ENCODE data around the gene AMOTL1.

DNA sequence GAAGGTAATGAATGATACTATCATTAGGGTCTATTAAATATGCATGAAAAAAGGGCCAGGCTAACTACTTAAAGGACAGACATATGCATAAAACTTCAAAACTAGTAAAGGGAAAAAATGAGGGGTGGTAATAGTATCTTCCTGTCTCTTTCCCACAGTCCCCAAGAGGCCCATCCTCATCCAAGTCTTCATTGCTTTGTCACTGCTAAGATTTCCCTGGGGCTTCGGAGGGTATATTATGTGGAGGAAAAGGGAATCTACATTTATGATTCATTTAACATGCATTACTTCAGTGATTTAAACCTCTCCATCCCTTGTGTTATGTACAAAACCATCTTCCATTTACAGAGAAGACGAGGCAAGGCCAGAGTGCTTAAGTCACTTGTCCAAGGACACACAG is 139.1 kb downstream of the AMOTL1 start:
- TF ChIP-seq EZH2 (IDR thresholded peaks at IDR 0.05; ENCODE audit: borderline replicate concordance, insufficient read depth, low read length, poor library complexity, severe bottlenecking) (no peak), EP300 (conservative IDR thresholded peaks at IDR 0.05; ENCODE audit: poor library complexity, severe bottlenecking) (no peak)
- TF ChIP-seq, protein P1, sequence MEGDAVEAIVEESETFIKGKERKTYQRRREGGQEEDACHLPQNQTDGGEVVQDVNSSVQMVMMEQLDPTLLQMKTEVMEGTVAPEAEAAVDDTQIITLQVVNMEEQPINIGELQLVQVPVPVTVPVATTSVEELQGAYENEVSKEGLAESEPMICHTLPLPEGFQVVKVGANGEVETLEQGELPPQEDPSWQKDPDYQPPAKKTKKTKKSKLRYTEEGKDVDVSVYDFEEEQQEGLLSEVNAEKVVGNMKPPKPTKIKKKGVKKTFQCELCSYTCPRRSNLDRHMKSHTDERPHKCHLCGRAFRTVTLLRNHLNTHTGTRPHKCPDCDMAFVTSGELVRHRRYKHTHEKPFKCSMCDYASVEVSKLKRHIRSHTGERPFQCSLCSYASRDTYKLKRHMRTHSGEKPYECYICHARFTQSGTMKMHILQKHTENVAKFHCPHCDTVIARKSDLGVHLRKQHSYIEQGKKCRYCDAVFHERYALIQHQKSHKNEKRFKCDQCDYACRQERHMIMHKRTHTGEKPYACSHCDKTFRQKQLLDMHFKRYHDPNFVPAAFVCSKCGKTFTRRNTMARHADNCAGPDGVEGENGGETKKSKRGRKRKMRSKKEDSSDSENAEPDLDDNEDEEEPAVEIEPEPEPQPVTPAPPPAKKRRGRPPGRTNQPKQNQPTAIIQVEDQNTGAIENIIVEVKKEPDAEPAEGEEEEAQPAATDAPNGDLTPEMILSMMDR (IDR thresholded peaks at IDR 0.05; ENCODE audit: poor library complexity, severe bottlenecking), result no peak
